MM.1S (cell line): ENCODE measurements around the gene CNGA3.

Source experiments
- CTCF ChIP-seq: fragments of 300-600 bp; sonication (generic); IDR thresholded peaks from 2 replicates; pipeline ENCODE4 v1.5.1; 2016; ENCODE audit warnings: antibody characterized with exemption, low read length, mixed read lengths
- EZH2 ChIP-seq: fragments of 300-600 bp; sonication (generic); optimal IDR thresholded peaks from 2 replicates; pipeline ENCODE3; 2017; ENCODE audit warnings: low read depth, mild to moderate bottlenecking, antibody characterized with exemption, low read length, mixed read lengths

- TF ChIP-seq CTCF, result no peak
- TF ChIP-seq EZH2, result no peak
These were observed 33.9 kb downstream of the CNGA3 start for GRCh38 chr2:98380203-98380535.
